HG03354 (cell line): Measurements from ENCODE around the gene ADGRD2.

ENCODE experiments used
- ATAC-seq: cut with Tn5 transposase; IDR thresholded peaks from one replicate; pipeline ENCODE4 v1.9.1; 2021; ENCODE audit warnings: mild to moderate bottlenecking; ENCODE audit not compliant: unreplicated experiment, poor library complexity, severe bottlenecking

ADGRD2 gene

GRCh38 chr9:124475158-124475867 is 25.1 kb downstream of the ADGRD2 start:
- no peak for ATAC-seq

GRCh38 chr9:124475868-124476690 is 25.8 kb downstream of the ADGRD2 start:
- no peak for ATAC-seq

GRCh38 chr9:124477211-124477647 is 27.0 kb downstream of the ADGRD2 start:
- no peak for ATAC-seq

- no peak for ATAC-seq
Measured at GRCh38 chr9:124477648-124478285, 27.5 kb downstream of the ADGRD2 start.

- no peak for ATAC-seq
Measured at GRCh38 chr9:124478354-124478753, 28.1 kb downstream of the ADGRD2 start.

- no peak for ATAC-seq
Measured at GRCh38 chr9:124479371-124479770, 29.1 kb downstream of the ADGRD2 start.

GRCh38 chr9:124479947-124480620 is 29.8 kb downstream of the ADGRD2 start:
- no peak for ATAC-seq

GRCh38 chr9:124480621-124480981 is 30.4 kb downstream of the ADGRD2 start:
- no peak for ATAC-seq

- no peak for ATAC-seq
Measured at GRCh38 chr9:124481115-124481514, 30.9 kb downstream of the ADGRD2 start.

- no peak for ATAC-seq
Measured at GRCh38 chr9:124482431-124483031, 32.3 kb downstream of the ADGRD2 start.

GRCh38 chr9:124483481-124483880 is 33.2 kb downstream of the ADGRD2 start:
- no peak for ATAC-seq

- ATAC-seq = no peak
Measured at GRCh38 chr9:124485201-124485600, 35.0 kb downstream of the ADGRD2 start.

GRCh38 chr9:124485936-124486335 is 35.7 kb downstream of the ADGRD2 start:
- ATAC-seq = no peak

- no peak for ATAC-seq
Measured at GRCh38 chr9:124486778-124487259, 36.6 kb downstream of the ADGRD2 start.

GRCh38 chr9:124487260-124488182 is 37.3 kb downstream of the ADGRD2 start:
- ATAC-seq = no peak

- no peak for ATAC-seq
Measured at GRCh38 chr9:124488641-124489210, 38.5 kb downstream of the ADGRD2 start.

- ATAC-seq = no peak
Measured at GRCh38 chr9:124489222-124489621, 39.0 kb downstream of the ADGRD2 start.

GRCh38 chr9:124490004-124490403 is 39.8 kb downstream of the ADGRD2 start:
- ATAC-seq = no peak
